ENCODE measurements around the gene UPK2. TPM values are rescaled to one million over a fixed set of nuclear protein-coding genes. Genes with fewer than 3 reads are reported as not detected.

Gene UPK2
- total RNA-seq, 1 donor from 2014 or later, result not detected

DNA sequence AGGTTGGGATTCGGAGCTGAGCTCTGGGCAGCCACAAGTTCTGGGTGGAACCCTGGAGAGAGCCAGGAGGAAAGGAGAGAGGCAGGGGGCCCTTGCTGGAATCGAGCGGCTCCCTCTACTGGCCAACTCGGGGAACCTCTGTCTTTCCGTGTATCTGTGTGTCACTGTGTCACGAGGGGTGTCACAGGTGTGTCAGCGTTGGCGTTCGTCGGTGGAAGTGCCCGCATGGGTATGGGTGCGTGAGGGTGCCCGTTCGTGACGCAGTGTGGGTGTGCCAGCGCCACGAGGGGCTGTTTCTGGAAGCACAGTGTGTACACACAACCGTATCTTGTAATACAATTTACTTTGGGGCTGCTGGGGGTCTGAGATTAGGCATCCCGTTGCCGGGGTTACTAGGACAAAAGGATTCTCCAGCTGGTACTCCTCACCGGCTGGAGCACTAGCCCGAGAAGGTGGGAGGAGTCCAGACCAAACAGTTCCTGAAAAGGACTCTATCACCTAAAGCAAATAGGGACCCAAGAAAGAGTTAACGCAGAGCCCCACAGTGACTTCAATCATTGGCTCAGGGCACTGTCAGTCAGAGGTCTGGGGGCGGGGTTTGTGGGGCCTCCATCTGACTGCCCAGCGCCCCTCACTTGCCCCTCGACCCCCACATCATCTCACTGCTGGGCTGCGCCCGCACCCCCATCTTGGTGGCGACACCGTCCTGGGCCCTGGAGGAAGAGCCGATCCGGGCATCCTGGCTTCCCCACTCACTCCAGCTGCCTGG lies 27.8 kb upstream of the UPK2 start:
- Mint-ChIP-seq H3K4me3 (ENCODE audit: unreplicated experiment) (peak overlapping the region; percentile 95), H3K4me1 (ENCODE audit: low read depth, unreplicated experiment) (peaks cover 25% of the 10 kb centered on the region)

GRCh38 chr11:118928870-118929500 lies 27.1 kb upstream of the UPK2 start:
- DNase-seq, result peak; percentile 65
- Mint-ChIP-seq H3K27me3 (ENCODE audit: unreplicated experiment) (peaks cover 8% of the 10 kb centered on the region), H3K27ac (ENCODE audit: unreplicated experiment) (peak overlapping the region; percentile 90), H3K4me1 (ENCODE audit: low read depth, unreplicated experiment) (peaks cover 19% of the 10 kb centered on the region), H3K4me3 (ENCODE audit: unreplicated experiment) (peak overlapping the region; percentile 95), H3K36me3 (ENCODE audit: unreplicated experiment) (no peaks in the 10 kb centered on the region), H3K9me3 (ENCODE audit: unreplicated experiment) (peaks cover 12% of the 10 kb centered on the region)
- TF ChIP-seq, protein P1, sequence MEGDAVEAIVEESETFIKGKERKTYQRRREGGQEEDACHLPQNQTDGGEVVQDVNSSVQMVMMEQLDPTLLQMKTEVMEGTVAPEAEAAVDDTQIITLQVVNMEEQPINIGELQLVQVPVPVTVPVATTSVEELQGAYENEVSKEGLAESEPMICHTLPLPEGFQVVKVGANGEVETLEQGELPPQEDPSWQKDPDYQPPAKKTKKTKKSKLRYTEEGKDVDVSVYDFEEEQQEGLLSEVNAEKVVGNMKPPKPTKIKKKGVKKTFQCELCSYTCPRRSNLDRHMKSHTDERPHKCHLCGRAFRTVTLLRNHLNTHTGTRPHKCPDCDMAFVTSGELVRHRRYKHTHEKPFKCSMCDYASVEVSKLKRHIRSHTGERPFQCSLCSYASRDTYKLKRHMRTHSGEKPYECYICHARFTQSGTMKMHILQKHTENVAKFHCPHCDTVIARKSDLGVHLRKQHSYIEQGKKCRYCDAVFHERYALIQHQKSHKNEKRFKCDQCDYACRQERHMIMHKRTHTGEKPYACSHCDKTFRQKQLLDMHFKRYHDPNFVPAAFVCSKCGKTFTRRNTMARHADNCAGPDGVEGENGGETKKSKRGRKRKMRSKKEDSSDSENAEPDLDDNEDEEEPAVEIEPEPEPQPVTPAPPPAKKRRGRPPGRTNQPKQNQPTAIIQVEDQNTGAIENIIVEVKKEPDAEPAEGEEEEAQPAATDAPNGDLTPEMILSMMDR (IDR thresholded peaks at IDR 0.05; ENCODE audit: partially characterized antibody, unreplicated experiment), result no peak

More for the DNA sequence above, 27.8 kb upstream of the UPK2 start:
- TF ChIP-seq, protein P1 (IDR thresholded peaks at IDR 0.05; ENCODE audit: partially characterized antibody, unreplicated experiment), result peak; percentile 85
- peaks cover 15% of the 10 kb centered on the region for H3K9me3 Mint-ChIP-seq (ENCODE audit: unreplicated experiment)
- peak; percentile 93 for DNase-seq
- H3K36me3 Mint-ChIP-seq (ENCODE audit: unreplicated experiment), result no peaks in the 10 kb centered on the region
- peak overlapping the region; percentile 90 for H3K27ac Mint-ChIP-seq (ENCODE audit: unreplicated experiment)
- peaks cover 8% of the 10 kb centered on the region for H3K27me3 Mint-ChIP-seq (ENCODE audit: unreplicated experiment)

DNA sequence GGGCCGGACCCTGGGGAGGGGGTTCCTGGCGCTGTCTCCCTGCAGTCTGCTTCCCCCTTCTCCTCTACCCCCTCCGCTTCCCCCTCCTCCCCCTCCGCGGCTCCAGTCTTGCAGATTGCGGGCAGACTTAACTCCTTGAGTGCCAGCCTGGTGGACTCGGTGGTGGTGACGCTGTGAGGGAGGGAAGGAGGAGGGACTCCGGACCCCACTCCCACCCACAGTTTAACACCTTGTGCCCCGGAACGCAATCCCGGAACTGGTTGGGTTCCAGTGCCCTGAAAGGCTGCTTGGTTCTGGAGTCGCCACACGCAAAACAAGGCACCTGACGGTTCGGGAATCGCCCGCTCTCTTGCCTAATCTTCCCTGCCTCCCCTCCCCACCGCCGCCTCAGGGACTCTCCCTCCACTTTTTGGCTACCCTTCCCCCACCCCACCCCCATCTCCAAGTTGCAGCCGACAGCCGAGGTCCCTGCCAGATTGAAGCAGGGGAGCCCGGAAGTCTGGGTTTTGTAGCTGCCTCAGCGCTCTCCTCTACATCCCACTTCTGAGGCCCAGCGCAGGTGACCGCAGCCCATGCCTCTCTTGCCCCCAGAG lies 26.5 kb upstream of the UPK2 start:
- TF ChIP-seq, protein P1 (IDR thresholded peaks at IDR 0.05; ENCODE audit: partially characterized antibody, unreplicated experiment), result no peak
- Mint-ChIP-seq H3K27ac (ENCODE audit: unreplicated experiment) (no peak overlapping the region), H3K4me1 (ENCODE audit: low read depth, unreplicated experiment) (peaks cover 15% of the 10 kb centered on the region), H3K27me3 (ENCODE audit: unreplicated experiment) (peaks cover 6% of the 10 kb centered on the region), H3K36me3 (ENCODE audit: unreplicated experiment) (no peaks in the 10 kb centered on the region), H3K4me3 (ENCODE audit: unreplicated experiment) (peak overlapping the region; percentile 77), H3K9me3 (ENCODE audit: unreplicated experiment) (peaks cover 10% of the 10 kb centered on the region)
- DNase-seq, result peak; percentile 84

GRCh38 chr11:118930094-118930712 lies 25.9 kb upstream of the UPK2 start:
- DNase-seq, result peak; percentile 84
- H3K4me3 Mint-ChIP-seq (ENCODE audit: unreplicated experiment), result peak overlapping the region; percentile 77
- H3K27ac Mint-ChIP-seq (ENCODE audit: unreplicated experiment), result no peak overlapping the region
- peaks cover 10% of the 10 kb centered on the region for H3K9me3 Mint-ChIP-seq (ENCODE audit: unreplicated experiment)
- TF ChIP-seq, protein P1 (IDR thresholded peaks at IDR 0.05; ENCODE audit: partially characterized antibody, unreplicated experiment), result peak; percentile 98
- H3K4me1 Mint-ChIP-seq (ENCODE audit: low read depth, unreplicated experiment), result peaks cover 15% of the 10 kb centered on the region
- peaks cover 6% of the 10 kb centered on the region for H3K27me3 Mint-ChIP-seq (ENCODE audit: unreplicated experiment)
- H3K36me3 Mint-ChIP-seq (ENCODE audit: unreplicated experiment), result no peaks in the 10 kb centered on the region
